ENCODE data around the gene FAM180A. TPM values are rescaled to one million over a fixed set of nuclear protein-coding genes. Genes with fewer than 3 reads are reported as not detected.

Gene FAM180A
- total and polyA plus RNA-seq, 2 experiments from 2014 or later, result not detected

- TF ChIP-seq JUNB (IDR thresholded peaks at IDR 0.05; ENCODE audit: unreplicated experiment) (no peak), CREB1 (CRISPR knock-in tag; IDR thresholded peaks at IDR 0.05; ENCODE audit: low read depth) (no peak), EZH2 (IDR thresholded peaks at IDR 0.05; ENCODE audit: low read depth, unreplicated experiment) (no peak), ZNF114 (CRISPR knock-in tag; IDR thresholded peaks at IDR 0.05) (no peak), REST (IDR thresholded peaks at IDR 0.05; ENCODE audit: unreplicated experiment) (no peak), NANOG (IDR thresholded peaks at IDR 0.05; ENCODE audit: borderline replicate concordance) (no peak), STAT1 (IDR thresholded peaks at IDR 0.05; ENCODE audit: unreplicated experiment) (no peak)
Measured at GRCh38 chr7:135715673-135716072, 32.9 kb downstream of the FAM180A start (continued).

- Histone ChIP-seq H3F3A (replicated peaks; ENCODE audit: low read depth) (0 out of 2 replicates have a peak, but pooled peaks cover 6% of the 10 kb centered on the region), H3K27me3 (ENCODE audit: insufficient read depth) (no peaks in the 10 kb centered on the region), H3K27ac (ENCODE audit: low read depth) (no peak overlapping the region), H3K4me2 (no peak overlapping the region), H3K9me2 (ENCODE audit: insufficient read depth) (no peaks in the 10 kb centered on the region), H3K79me2 (replicated peaks; ENCODE audit: insufficient read depth) (no peaks in the 10 kb centered on the region), H4K20me1 (replicated peaks; ENCODE audit: insufficient read depth) (no peaks in the 10 kb centered on the region), H3K36me3 (ENCODE audit: insufficient read depth) (no peaks in the 10 kb centered on the region), H3K4me1 (ENCODE audit: insufficient read depth) (peaks cover 13% of the 10 kb centered on the region), H3K4me3 (no peak overlapping the region), H2AFZ (no peak overlapping the region)
- DNase-seq (ENCODE audit: low spot score) (no peak), ATAC-seq (no peak)
- TF ChIP-seq POLR2AphosphoS5 (IDR thresholded peaks at IDR 0.05; ENCODE audit: low read depth) (no peak), EZH2phosphoT487 (IDR thresholded peaks at IDR 0.05; ENCODE audit: unreplicated experiment) (no peak), CREB1 (CRISPR knock-in tag; IDR thresholded peaks at IDR 0.05; ENCODE audit: low read depth) (no peak), STAT1 (IDR thresholded peaks at IDR 0.05; ENCODE audit: unreplicated experiment) (no peak), EZH2 (IDR thresholded peaks at IDR 0.05; ENCODE audit: low read depth, unreplicated experiment) (no peak), JUNB (IDR thresholded peaks at IDR 0.05; ENCODE audit: unreplicated experiment) (no peak), ZNF331 (CRISPR knock-in tag; IDR thresholded peaks at IDR 0.05; ENCODE audit: low read depth) (no peak), ZNF114 (CRISPR knock-in tag; IDR thresholded peaks at IDR 0.05) (no peak), CTCF (conservative IDR thresholded peaks at IDR 0.05; ENCODE audit: low read depth in 2 of 2) (no peak), ZNF462 (CRISPR knock-in tag; IDR thresholded peaks at IDR 0.05) (no peak)
- TF ChIP-seq, protein P1, sequence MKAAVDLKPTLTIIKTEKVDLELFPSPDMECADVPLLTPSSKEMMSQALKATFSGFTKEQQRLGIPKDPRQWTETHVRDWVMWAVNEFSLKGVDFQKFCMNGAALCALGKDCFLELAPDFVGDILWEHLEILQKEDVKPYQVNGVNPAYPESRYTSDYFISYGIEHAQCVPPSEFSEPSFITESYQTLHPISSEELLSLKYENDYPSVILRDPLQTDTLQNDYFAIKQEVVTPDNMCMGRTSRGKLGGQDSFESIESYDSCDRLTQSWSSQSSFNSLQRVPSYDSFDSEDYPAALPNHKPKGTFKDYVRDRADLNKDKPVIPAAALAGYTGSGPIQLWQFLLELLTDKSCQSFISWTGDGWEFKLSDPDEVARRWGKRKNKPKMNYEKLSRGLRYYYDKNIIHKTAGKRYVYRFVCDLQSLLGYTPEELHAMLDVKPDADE (IDR thresholded peaks at IDR 0.05), result no peak
- H3K4me3 Mint-ChIP-seq, result no peak overlapping the region
- no peaks in the 10 kb centered on the region for H3K9me3 Mint-ChIP-seq
- H3K27ac Mint-ChIP-seq, result no peak overlapping the region
- peaks cover 12% of the 10 kb centered on the region for H3K4me1 Mint-ChIP-seq
- H3K27me3 Mint-ChIP-seq (ENCODE audit: insufficient read depth, low read depth, poor library complexity), result peaks cover 2% of the 10 kb centered on the region
- H3K36me3 Mint-ChIP-seq (ENCODE audit: low read depth), result no peaks in the 10 kb centered on the region
Measured at GRCh38 chr7:135715055-135715522, 33.5 kb downstream of the FAM180A start.
